Breast epithelium (tissue), 3 donors: ENCODE data around the gene MLH1.
A peak's percentile ranks its signal among the peaks of the same experiment; 100 is the strongest.

Source experiments
- POLR2A ChIP-seq: fragments of 450-650 bp; IDR thresholded peaks from one replicate; pipeline ENCODE4 v1.6.1; 2016; ENCODE audit warnings: antibody characterized with exemption, mild to moderate bottlenecking, moderate library complexity
- POLR2AphosphoS5 ChIP-seq, 3 donors: sonication (generic); formaldehyde crosslinking; IDR thresholded peaks; one replicate each; pipeline ENCODE4 v1.6.1; 2017; ENCODE audit warnings: antibody characterized with exemption in 3 of 3
- TF ChIP-seq, protein P1 (sequence below), 3 donors: fragments of 450-650 bp; IDR thresholded peaks; one replicate each; pipeline ENCODE4 v1.5.1; 2016 to 2017; ENCODE audit warnings: antibody characterized with exemption in 3 of 3, mild to moderate bottlenecking in 3 of 3, moderate library complexity in 3 of 3

DNA sequence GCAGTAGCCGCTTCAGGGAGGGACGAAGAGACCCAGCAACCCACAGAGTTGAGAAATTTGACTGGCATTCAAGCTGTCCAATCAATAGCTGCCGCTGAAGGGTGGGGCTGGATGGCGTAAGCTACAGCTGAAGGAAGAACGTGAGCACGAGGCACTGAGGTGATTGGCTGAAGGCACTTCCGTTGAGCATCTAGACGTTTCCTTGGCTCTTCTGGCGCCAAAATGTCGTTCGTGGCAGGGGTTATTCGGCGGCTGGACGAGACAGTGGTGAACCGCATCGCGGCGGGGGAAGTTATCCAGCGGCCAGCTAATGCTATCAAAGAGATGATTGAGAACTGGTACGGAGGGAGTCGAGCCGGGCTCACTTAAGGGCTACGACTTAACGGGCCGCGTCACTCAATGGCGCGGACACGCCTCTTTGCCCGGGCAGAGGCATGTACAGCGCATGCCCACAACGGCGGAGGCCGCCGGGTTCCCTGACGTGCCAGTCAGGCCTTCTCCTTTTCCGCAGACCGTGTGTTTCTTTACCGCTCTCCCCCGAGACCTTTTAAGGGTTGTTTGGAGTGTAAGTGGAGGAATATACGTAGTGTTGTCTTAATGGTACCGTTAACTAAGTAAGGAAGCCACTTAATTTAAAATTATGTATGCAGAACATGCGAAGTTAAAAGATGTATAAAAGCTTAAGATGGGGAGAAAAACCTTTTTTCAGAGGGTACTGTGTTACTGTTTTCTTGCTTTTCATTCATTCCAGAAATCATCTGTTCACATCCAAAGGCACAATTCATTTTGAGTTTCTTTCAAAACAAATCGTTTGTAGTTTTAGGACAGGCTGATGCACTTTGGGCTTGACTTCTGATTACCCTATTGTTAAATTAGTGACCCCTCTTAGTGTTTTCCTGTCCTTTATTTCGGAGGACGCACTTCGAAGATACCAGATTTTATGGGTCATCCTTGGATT, at the start of gene MLH1:
- TF ChIP-seq, protein P1, sequence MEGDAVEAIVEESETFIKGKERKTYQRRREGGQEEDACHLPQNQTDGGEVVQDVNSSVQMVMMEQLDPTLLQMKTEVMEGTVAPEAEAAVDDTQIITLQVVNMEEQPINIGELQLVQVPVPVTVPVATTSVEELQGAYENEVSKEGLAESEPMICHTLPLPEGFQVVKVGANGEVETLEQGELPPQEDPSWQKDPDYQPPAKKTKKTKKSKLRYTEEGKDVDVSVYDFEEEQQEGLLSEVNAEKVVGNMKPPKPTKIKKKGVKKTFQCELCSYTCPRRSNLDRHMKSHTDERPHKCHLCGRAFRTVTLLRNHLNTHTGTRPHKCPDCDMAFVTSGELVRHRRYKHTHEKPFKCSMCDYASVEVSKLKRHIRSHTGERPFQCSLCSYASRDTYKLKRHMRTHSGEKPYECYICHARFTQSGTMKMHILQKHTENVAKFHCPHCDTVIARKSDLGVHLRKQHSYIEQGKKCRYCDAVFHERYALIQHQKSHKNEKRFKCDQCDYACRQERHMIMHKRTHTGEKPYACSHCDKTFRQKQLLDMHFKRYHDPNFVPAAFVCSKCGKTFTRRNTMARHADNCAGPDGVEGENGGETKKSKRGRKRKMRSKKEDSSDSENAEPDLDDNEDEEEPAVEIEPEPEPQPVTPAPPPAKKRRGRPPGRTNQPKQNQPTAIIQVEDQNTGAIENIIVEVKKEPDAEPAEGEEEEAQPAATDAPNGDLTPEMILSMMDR (IDR thresholded peaks at IDR 0.05), result no peak
- TF ChIP-seq POLR2A (peak; percentile 52), POLR2AphosphoS5 (IDR thresholded peaks at IDR 0.05) (peak; percentile 89 to 95 (median 92))
